ENCODE results near the gene WWOX.

DNA sequence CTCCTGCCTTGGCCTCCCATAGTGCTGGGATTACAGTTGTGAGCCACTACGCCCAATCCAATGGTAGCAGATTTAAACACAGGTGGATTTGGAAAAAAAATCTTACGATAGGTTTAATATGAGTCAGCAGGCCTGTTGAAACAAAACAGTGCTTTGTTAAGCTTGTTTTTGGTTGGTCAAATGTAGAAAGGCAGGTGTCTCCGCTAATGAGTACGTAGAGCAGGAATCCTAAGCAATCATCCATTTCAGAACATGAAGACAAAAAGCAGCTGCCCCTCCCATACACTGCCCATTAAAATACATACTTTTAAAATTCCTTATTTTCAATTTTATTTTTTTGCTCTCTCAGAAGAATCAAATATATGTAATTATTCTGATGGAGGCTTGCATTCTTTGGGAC lies 1.9 kb upstream of the WWOX start:
- TF ChIP-seq, protein P1, sequence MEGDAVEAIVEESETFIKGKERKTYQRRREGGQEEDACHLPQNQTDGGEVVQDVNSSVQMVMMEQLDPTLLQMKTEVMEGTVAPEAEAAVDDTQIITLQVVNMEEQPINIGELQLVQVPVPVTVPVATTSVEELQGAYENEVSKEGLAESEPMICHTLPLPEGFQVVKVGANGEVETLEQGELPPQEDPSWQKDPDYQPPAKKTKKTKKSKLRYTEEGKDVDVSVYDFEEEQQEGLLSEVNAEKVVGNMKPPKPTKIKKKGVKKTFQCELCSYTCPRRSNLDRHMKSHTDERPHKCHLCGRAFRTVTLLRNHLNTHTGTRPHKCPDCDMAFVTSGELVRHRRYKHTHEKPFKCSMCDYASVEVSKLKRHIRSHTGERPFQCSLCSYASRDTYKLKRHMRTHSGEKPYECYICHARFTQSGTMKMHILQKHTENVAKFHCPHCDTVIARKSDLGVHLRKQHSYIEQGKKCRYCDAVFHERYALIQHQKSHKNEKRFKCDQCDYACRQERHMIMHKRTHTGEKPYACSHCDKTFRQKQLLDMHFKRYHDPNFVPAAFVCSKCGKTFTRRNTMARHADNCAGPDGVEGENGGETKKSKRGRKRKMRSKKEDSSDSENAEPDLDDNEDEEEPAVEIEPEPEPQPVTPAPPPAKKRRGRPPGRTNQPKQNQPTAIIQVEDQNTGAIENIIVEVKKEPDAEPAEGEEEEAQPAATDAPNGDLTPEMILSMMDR (IDR thresholded peaks at IDR 0.05) = no peak
- no peak for TF ChIP-seq EZH2 (IDR thresholded peaks at IDR 0.05; ENCODE audit: borderline replicate concordance, insufficient read depth, low read depth, low read length, poor library complexity, severe bottlenecking)
